GM19099 (cell line): ENCODE data around the gene FBXO11.

Experiments
- POLR2A ChIP-seq: IDR thresholded peaks from 3 replicates; pipeline ENCODE4 v1.6.1; 2011; ENCODE audit warnings: low read depth; ENCODE audit not compliant: insufficient read length; ENCODE audit errors: extremely low read depth

Gene FBXO11

GRCh38 chr2:47782671-47783485 is 123.4 kb downstream of the FBXO11 start, which contains the start of gene MSH6:
MSH6 (plus strand) TSS chr2:47783145; CDS start chr2:47783234, 89 bp downstream.
- peak; percentile 77 for TF ChIP-seq POLR2A

GRCh38 chr2:47782381-47782670 is 124.0 kb downstream of the FBXO11 start:
- no peak for TF ChIP-seq POLR2A

GRCh38 chr2:47779426-47779790 is 126.9 kb downstream of the FBXO11 start:
- TF ChIP-seq POLR2A: no peak

- no peak for TF ChIP-seq POLR2A
Measured at GRCh38 chr2:47778698-47779425, 127.4 kb downstream of the FBXO11 start.

GRCh38 chr2:47777277-47777937 is 128.9 kb downstream of the FBXO11 start:
- TF ChIP-seq POLR2A: no peak

GRCh38 chr2:47774567-47774966 is 131.7 kb downstream of the FBXO11 start:
- TF ChIP-seq POLR2A: no peak

- TF ChIP-seq POLR2A: no peak
Measured at GRCh38 chr2:47772343-47772742, 134.0 kb downstream of the FBXO11 start.

- TF ChIP-seq POLR2A: no peak
Measured at GRCh38 chr2:47771211-47771610, 135.1 kb downstream of the FBXO11 start.

GRCh38 chr2:47769318-47769717 is 137.0 kb downstream of the FBXO11 start:
- TF ChIP-seq POLR2A: no peak

- TF ChIP-seq POLR2A: no peak
Measured at GRCh38 chr2:47767880-47768609, 138.3 kb downstream of the FBXO11 start.

- no peak for TF ChIP-seq POLR2A
Measured at GRCh38 chr2:47767497-47767844, 138.8 kb downstream of the FBXO11 start.

GRCh38 chr2:47751856-47752414 is 154.4 kb downstream of the FBXO11 start:
- no peak for TF ChIP-seq POLR2A

- no peak for TF ChIP-seq POLR2A
Measured at GRCh38 chr2:47747878-47748277, 158.4 kb downstream of the FBXO11 start.

- TF ChIP-seq POLR2A: no peak
Measured at GRCh38 chr2:47744074-47744473, 162.2 kb downstream of the FBXO11 start.

GRCh38 chr2:47741637-47742036 is 164.7 kb downstream of the FBXO11 start:
- TF ChIP-seq POLR2A: no peak
